A549 treated with DMSO at 1 μM for 4 hours (cell line): Measurements from ENCODE around the gene TMEM165. TPM values are rescaled to one million over a fixed set of nuclear protein-coding genes. Genes with fewer than 3 reads are reported as not detected.

ENCODE experiments used
- total RNA-seq: library from RNA; stranded (reverse); fragments of 200-300 nt; extraction: Qiagen RNA extraction; gene quantifications from 5 replicates; pipeline ENCODE4 v1.2.3, GENCODE V29; 2022; ENCODE audit warnings: low read depth

The TMEM165 gene, protein sequence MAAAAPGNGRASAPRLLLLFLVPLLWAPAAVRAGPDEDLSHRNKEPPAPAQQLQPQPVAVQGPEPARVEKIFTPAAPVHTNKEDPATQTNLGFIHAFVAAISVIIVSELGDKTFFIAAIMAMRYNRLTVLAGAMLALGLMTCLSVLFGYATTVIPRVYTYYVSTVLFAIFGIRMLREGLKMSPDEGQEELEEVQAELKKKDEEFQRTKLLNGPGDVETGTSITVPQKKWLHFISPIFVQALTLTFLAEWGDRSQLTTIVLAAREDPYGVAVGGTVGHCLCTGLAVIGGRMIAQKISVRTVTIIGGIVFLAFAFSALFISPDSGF
- 40.0 to 65.1 TPM (median 51.8 TPM) in 5 replicates for total RNA-seq

GRCh38 chr4:55395529-55396307 lies at the start of gene TMEM165:
TMEM165 (plus strand) TSS chr4:55395957; CDS start chr4:55396190, 233 bp downstream.

DNA sequence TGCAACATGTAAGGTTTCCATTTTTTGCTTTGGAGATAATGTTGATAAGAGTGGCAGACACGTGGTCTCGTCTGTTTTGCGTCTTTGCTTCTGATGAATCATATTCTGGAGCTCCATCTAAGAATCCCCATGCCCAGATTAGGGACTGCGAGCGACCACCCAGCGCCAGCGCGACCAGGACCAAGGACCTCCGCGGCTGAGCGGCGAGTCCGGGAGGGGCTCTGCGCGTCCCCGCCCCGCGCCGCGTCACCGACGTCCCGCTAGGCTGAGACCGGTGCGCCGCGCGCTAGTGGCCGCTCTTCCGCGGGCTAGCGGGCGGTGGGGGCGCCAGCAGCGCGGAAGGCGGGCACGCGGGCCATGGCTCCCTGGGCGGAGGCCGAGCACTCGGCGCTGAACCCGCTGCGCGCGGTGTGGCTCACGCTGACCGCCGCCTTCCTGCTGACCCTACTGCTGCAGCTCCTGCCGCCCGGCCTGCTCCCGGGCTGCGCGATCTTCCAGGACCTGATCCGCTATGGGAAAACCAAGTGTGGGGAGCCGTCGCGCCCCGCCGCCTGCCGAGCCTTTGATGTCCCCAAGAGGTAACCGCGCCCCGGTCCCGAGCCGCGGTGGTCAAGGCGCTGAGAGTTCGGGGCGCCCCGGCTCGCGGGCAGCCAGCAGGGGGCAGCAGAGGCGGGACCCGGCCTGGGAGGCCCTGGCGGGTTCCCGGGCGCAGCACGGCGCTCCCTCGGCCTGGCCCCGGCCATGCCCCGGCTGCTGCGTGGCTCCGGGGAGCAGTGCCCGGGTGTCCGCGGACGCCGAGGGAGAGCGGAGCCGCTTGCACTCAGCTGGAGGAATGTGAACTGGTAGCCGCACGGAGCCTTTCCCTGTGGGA lies 49.5 kb upstream of the TMEM165 start, which contains the start of gene SRD5A3:
TSS of gene SRD5A3 (plus strand) at position 263 of the 871 bp plus-strand sequence. CDS start at position 358, 95 bp downstream.

Other genes starting within 250 kb of the TMEM165 start
- gene SRD5A3, start 49.7 kb upstream of the TMEM165 start, total RNA-seq, result 7.7 to 11.1 TPM (median 9.7 TPM) in 5 replicates
- gene CLOCK, start 151.0 kb downstream of the TMEM165 start, total RNA-seq, result 4.4 to 8.2 TPM (median 6.0 TPM) in 5 replicates
- not detected in 5 replicates for gene PDCL2, start 196.3 kb downstream of the TMEM165 start, total RNA-seq
- gene NMU, start 240.3 kb downstream of the TMEM165 start, total RNA-seq, result 0.31 to 0.60 TPM (median 0.56 TPM) in 5 replicates